Activated CD4-positive, alpha-beta T cell treated with anti-CD3 and anti-CD28 coated beads for 36 hours (primary cell): ENCODE measurements around the gene FOXL2. TPM values are rescaled to one million over a fixed set of nuclear protein-coding genes. Genes with fewer than 3 reads are reported as not detected.

Experiments
- ATAC-seq: fragments of 200-7000 bp; cut with Tn5 transposase; one replicate; pipeline ENCODE4 v1.10.0; 2021; ENCODE audit warnings: mild to moderate bottlenecking, moderate library complexity
- CTCF ChIA-PET: fragments of 350-600 bp; sonication (Branson Sonifier 250); formaldehyde crosslinking; loops from one replicate; lab custom pipeline; 2021; ENCODE audit warnings: antibody characterized with exemption; lab: Charles Lee
- POLR2A ChIA-PET: fragments of 350-600 bp; sonication (Branson Sonifier 250); formaldehyde crosslinking; loops from one replicate; lab custom pipeline; 2021; ENCODE audit warnings: antibody characterized with exemption, inconsistent platforms; lab: Charles Lee
- DNase-seq: peaks from one replicate; pipeline ENCODE4 v3.0.0-alpha.2; 2020
- H3K27ac Mint-ChIP-seq: one replicate; pipeline ENCODE4 v1.8.0; 2021; ENCODE audit warnings: mixed read lengths
- H3K27me3 Mint-ChIP-seq: one replicate; pipeline ENCODE4 v1.8.0; 2021; ENCODE audit warnings: mixed read lengths
- H3K36me3 Mint-ChIP-seq: one replicate; pipeline ENCODE4 v1.8.0; 2021; ENCODE audit warnings: low read depth, mixed read lengths
- H3K4me1 Mint-ChIP-seq: one replicate; pipeline ENCODE4 v1.8.0; 2021; ENCODE audit warnings: mixed read lengths
- H3K4me3 Mint-ChIP-seq: one replicate; pipeline ENCODE4 v1.8.0; 2021; ENCODE audit warnings: mild to moderate bottlenecking, moderate library complexity, mixed read lengths
- H3K9me3 Mint-ChIP-seq: one replicate; pipeline ENCODE4 v1.8.0; 2021; ENCODE audit warnings: low read depth, mixed read lengths
- intact Hi-C, 2 experiments: fragments of 100-400 bp; cut with DNase I in 1 of 2; cut with micrococcal nuclease in 1 of 2; formaldehyde crosslinking; loops; one replicate each; pipeline versions ENCODE4 v1.14.2 to v1.15.1; 2022 to 2024; cut with DNase I, micrococcal nuclease
- total RNA-seq, 2 experiments: library from RNA; stranded (reverse); gene quantifications; one replicate each; pipeline ENCODE4 v1.2.3, GENCODE V29; 2021

Gene FOXL2
- total RNA-seq, 2 experiments from 2014 or later: not detected

DNA sequence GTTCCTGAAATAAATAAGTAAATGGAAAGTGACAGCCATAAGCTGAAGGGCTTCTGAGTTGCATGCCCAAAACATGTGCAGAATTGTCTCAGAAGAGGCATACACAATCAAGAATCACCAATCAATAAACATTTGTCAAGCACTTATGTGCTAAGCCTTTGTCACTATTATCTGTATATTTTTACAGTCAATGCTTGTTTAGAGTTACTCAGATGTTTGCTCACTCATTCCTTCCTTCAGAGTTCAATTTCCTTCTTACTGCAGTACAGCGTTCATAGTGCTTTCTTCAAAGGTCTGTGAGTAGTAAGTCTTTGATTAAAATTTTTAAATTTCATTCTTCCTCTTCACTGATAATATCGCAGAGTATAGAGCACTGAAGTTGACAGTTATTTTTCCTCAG is 17.3 kb upstream of the FOXL2 start:
- DNase-seq: no peak
- H3K4me3 Mint-ChIP-seq: no peak overlapping the region
- H3K9me3 Mint-ChIP-seq: peaks cover 6% of the 10 kb centered on the region
- H3K4me1 Mint-ChIP-seq: peaks cover 12% of the 10 kb centered on the region
- peaks cover 46% of the 10 kb centered on the region for H3K27me3 Mint-ChIP-seq
- CTCF ChIA-PET: no interaction called here
- intact Hi-C loops: no loop called here
- no peak overlapping the region for H3K27ac Mint-ChIP-seq
- ATAC-seq: no peak
- no peaks in the 10 kb centered on the region for H3K36me3 Mint-ChIP-seq
- POLR2A ChIA-PET: no interaction called here

DNA sequence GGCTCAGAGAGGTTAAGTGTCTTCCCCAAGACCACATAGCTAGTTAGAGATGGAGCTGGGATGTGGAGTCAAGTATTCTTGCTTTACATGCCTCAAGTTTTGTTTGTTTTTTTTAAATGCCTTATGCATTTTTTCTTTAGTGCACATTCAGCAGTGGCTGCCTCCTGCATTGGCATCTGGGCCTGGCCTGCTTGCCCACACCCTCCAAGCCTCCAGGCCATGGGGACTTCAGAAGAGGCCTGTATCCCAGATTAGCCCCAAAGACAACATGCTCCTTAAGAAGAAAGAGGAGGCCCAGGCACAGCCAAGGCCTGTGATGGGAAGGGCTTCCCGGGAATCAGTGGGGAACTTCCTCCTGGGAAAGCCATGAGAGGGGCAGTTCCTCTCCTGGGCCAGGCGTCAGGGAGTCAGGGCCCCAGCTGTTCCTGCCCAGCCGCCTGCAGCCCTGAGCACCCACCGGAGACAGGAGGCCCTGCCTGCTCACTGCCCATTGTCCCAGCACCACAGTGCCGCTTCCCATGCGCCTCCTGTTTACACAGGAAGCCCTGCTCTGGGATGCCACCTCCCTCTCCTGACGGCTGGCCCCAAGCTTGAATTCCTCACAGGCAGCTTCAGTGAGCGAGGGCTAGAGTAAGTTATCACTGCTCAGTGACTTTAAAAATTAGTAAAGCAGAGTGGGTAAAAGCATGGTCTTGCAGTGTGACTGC is 16.1 kb upstream of the FOXL2 start:
- H3K27ac Mint-ChIP-seq: no peak overlapping the region
- H3K36me3 Mint-ChIP-seq: no peaks in the 10 kb centered on the region
- no peak for ATAC-seq
- DNase-seq: no peak
- peaks cover 6% of the 10 kb centered on the region for H3K9me3 Mint-ChIP-seq
- ChIA-PET CTCF (interaction anchor here (0.9 kb wide), 1 partner anchor 11 kb away, joined by 3 read pairs; no protein-coding TSS in a partner anchor), POLR2A (no interaction called here)
- peaks cover 51% of the 10 kb centered on the region for H3K27me3 Mint-ChIP-seq
- intact Hi-C loops: no loop called here
- no peak overlapping the region for H3K4me3 Mint-ChIP-seq
- peaks cover 12% of the 10 kb centered on the region for H3K4me1 Mint-ChIP-seq

DNA sequence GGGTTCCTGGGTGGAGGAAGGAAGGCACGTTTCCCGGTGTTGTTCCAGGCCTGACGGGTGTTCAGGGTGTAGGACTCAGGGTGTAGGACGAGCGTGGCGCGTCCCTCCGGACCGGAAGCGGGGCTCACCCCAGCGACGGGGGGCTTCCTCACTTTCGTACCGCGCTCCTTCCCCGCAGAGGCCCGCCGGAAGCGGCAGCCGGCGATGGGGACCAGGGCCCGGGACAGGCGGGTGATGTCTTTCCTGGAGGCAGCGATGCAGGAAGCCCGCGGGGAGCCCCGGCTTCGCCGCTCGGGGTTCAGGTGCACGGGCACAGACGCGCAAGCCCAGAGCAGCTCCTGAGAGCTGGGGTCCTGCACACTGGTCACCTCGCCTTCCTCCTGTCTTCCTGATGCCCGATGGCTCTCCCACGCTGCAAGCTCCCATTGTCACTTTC is 13.5 kb upstream of the FOXL2 start:
- peak; percentile 10 for DNase-seq
- H3K27me3 Mint-ChIP-seq: peaks cover 49% of the 10 kb centered on the region
- ChIA-PET POLR2A (no interaction called here), CTCF (interaction anchor here (1.4 to 2.0 kb wide), 3 partner anchors 8 to 24 kb away, joined by 3 to 11 read pairs (median 5); no protein-coding TSS in a partner anchor)
- H3K4me1 Mint-ChIP-seq: peaks cover 12% of the 10 kb centered on the region
- H3K4me3 Mint-ChIP-seq: no peak overlapping the region
- intact Hi-C loops: no loop called here
- no peak for ATAC-seq
- no peaks in the 10 kb centered on the region for H3K36me3 Mint-ChIP-seq
- no peak overlapping the region for H3K27ac Mint-ChIP-seq
- H3K9me3 Mint-ChIP-seq: peaks cover 6% of the 10 kb centered on the region

DNA sequence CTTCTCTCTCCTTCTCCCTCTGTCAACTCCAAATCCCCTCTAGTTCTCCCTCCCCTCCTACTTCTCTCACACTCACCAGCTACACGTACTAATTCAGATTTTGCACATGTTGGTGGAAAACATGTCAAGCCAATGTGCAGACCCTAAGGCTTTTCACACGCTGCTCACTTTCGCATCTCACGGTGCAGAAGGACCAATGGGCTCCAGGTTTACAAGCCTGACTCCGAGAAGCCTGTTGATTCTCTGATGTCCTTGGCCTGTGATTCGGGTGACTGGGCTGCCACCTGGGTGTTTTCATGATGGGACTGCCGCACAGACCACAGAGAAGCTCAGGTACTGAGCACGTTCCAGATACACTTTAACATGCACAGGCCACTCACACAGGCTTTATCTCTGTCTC is 3.8 kb upstream of the FOXL2 start:
- POLR2A ChIA-PET: no interaction called here
- Mint-ChIP-seq H3K27me3 (peaks cover 56% of the 10 kb centered on the region), H3K4me3 (peak overlapping the region; percentile 3), H3K9me3 (no peaks in the 10 kb centered on the region), H3K27ac (no peak overlapping the region), H3K4me1 (peaks cover 16% of the 10 kb centered on the region), H3K36me3 (no peaks in the 10 kb centered on the region)
- ATAC-seq (no peak), DNase-seq (no peak)
- CTCF ChIA-PET: interaction anchor here (1.1 to 3.6 kb wide), 6 partner anchors 10 to 27 kb away, joined by 3 to 27 read pairs (median 4); no protein-coding TSS in a partner anchor
- intact Hi-C loops: loop anchor here in 1 of 2 experiments (2.0 kb wide), 1 partner anchor 14 kb away; no protein-coding TSS in a partner anchor

DNA sequence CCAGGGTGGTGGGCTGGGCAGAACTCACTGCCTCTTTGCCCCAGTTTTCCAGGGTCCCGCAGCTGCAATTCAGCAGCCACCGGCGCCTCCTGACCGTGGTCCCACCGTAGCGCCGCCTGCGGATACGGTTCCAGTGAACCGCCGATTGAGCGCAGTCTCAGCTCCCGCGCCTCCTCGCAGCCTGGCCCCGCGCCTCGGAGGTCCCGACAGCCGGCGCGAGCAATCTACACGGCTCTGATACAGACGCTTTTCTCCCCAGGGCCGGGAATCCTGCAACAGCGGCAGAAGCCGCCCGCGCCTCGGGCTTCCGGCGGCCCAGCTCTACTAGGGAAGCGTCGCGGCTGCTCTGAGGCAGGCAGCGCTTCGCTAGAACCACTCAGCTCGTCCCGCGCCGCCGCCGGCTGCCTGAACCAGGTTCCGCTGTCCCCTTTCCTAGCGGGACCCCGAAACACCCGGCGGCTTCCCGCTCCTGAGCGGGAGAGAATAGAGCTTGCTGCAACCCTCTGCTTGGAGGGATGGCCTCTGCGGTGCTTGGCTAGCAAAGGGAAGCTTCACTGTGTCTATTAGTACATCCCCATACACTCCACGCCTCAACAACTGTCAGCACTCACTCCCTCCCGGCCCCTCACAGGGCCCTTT is 3.2 kb upstream of the FOXL2 start:
- Mint-ChIP-seq H3K4me1 (peaks cover 19% of the 10 kb centered on the region), H3K4me3 (peak overlapping the region; percentile 3), H3K36me3 (no peaks in the 10 kb centered on the region), H3K27ac (no peak overlapping the region), H3K27me3 (peaks cover 57% of the 10 kb centered on the region), H3K9me3 (no peaks in the 10 kb centered on the region)
- POLR2A ChIA-PET: no interaction called here
- intact Hi-C loops: loop anchor here in 1 of 2 experiments (2.0 kb wide), 1 partner anchor 13 kb away; no protein-coding TSS in a partner anchor
- ATAC-seq: peak; percentile 47
- CTCF ChIA-PET: interaction anchor here (0.6 to 3.6 kb wide), 9 partner anchors 9 to 361 kb away, joined by 3 to 27 read pairs (median 3); no protein-coding TSS in a partner anchor
- peak; percentile 57 for DNase-seq

DNA sequence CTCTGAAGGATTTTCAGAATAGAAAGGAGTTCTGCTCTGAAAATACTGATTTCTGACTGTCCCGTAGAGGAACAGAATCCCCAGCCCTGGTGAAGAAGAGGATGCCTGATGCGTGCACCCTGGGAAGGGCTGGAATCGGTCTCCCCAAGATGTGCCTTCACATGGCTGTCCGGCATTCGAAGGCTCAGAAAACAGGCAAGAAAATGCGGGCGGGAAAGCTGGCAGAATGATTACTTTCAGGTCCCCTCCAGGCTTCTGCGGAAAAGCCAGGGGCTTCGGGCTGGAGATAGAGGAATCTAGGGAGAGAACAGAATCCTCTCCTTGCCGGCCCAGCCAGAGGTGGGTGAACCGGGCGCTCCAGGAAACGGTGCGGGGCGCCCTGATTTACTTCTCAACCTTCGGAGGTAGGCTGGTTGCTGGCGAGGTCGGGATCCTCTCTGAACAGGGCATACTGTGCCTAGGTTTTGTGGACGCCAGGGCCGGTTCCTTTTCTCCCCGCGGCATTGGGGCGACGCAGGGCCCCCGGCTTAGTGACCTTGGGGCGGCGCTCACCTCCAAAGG is 2.6 kb upstream of the FOXL2 start:
- H3K36me3 Mint-ChIP-seq: no peaks in the 10 kb centered on the region
- ChIA-PET CTCF (interaction anchor here (0.6 to 3.6 kb wide), 8 partner anchors 9 to 362 kb away, joined by 3 to 27 read pairs (median 4); no protein-coding TSS in a partner anchor), POLR2A (no interaction called here)
- intact Hi-C loops: loop anchor here in 1 of 2 experiments (2.0 kb wide), 1 partner anchor 13 kb away; no protein-coding TSS in a partner anchor
- no peak overlapping the region for H3K27ac Mint-ChIP-seq
- peaks cover 56% of the 10 kb centered on the region for H3K27me3 Mint-ChIP-seq
- H3K4me3 Mint-ChIP-seq: no peak overlapping the region
- no peaks in the 10 kb centered on the region for H3K9me3 Mint-ChIP-seq
- DNase-seq (peak; percentile 24), ATAC-seq (no peak)
- H3K4me1 Mint-ChIP-seq: peaks cover 23% of the 10 kb centered on the region

DNA sequence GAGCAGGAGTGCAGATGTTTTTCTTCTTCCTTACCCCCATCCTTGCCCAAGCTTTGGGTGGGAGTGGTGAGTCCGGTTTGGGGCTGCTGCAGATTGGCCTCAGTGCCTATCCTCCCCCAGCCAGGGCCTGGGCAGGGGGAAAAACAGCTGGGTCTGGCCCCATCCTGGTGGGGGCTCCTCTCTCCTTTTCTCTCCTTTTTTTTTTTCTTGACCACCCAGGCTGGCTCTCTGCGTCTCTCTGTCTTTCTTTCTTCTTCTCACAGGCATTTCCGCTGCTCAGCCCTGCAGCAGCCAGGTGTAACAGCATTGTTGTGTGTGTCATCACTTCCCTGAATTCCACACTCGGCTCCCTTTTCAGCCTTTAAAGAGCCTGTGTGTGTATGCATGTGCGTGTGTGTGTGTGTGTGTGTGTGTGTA is 2.1 kb upstream of the FOXL2 start:
- no peaks in the 10 kb centered on the region for H3K9me3 Mint-ChIP-seq
- CTCF ChIA-PET: interaction anchor here (0.8 kb wide), 1 partner anchor 362 kb away, joined by 4 read pairs; no protein-coding TSS in a partner anchor
- DNase-seq: no peak
- peaks cover 29% of the 10 kb centered on the region for H3K4me1 Mint-ChIP-seq
- intact Hi-C loops: no loop called here
- H3K27me3 Mint-ChIP-seq: peaks cover 61% of the 10 kb centered on the region
- H3K27ac Mint-ChIP-seq: no peak overlapping the region
- POLR2A ChIA-PET: no interaction called here
- ATAC-seq: no peak
- no peak overlapping the region for H3K4me3 Mint-ChIP-seq
- no peaks in the 10 kb centered on the region for H3K36me3 Mint-ChIP-seq

DNA sequence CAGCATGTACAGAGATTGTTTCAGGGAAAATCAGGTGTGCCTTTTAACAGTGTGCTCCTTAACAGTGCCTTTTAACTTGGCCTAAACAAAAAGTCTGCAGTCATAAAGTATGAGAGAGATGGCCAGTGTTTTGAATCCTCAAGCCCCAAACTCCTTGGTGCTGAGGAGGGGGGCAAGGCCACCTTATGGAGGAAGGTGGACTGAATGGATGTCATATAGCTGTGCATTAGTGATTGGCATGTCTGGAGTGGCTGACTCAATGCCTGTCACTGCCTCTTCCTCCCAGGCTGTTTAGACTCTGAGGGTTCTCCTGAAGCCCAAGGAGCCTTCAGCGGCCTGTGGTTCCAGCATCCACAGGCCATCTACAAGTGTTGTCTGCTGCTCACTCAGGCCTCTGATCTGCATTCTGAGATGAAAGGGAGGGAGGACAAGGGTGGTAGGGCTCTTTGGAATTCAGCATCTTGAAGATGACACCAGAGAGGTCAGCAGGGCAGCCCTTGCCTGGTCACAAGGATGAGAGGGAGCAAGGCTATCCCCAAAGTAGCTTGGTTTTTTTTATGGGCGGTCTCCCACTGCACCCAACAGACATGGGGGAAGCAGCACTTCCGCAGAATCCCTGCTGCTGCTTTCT is 1.5 kb upstream of the FOXL2 start:
- intact Hi-C loops: no loop called here
- no peak for DNase-seq
- CTCF ChIA-PET: interaction anchor here (1.1 kb wide), 1 partner anchor 10 kb away, joined by 3 read pairs; no protein-coding TSS in a partner anchor
- POLR2A ChIA-PET: no interaction called here
- Mint-ChIP-seq H3K9me3 (no peaks in the 10 kb centered on the region), H3K4me1 (peaks cover 33% of the 10 kb centered on the region), H3K4me3 (no peak overlapping the region), H3K27me3 (peaks cover 66% of the 10 kb centered on the region), H3K27ac (no peak overlapping the region), H3K36me3 (no peaks in the 10 kb centered on the region)
- ATAC-seq: no peak

DNA sequence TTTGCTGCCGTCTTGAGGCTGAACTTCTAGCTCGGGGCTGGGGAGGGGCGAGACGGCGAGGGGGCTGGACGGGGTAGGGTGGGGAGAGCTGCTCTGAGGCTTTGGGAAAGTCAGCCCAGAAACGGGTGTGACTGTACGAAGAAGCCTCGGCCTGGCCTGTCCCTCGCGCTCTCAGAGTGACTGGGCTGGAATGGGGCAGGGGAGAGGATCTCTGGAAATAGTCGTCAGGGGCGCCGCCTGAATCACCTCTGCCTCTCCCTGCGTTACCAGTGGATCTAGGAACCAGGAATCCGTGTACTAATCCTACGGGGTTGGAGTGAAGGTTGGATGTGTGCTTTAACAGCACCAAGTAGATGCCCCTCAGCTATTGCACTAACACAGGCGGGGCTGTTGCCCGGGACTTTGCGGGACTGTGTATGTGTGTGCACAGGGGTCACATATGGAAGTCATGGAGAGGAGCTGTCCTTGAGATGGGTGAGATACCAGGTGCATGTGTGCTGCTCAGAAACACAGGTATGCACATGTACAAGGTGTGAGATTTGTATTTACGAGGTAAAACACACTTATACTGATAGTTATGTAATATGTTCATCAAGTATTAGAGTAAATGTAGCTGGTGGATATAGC is 671 bp upstream of the FOXL2 start:
- Mint-ChIP-seq H3K27me3 (peaks cover 68% of the 10 kb centered on the region), H3K27ac (no peak overlapping the region), H3K4me3 (peak overlapping the region; percentile 45), H3K4me1 (peaks cover 33% of the 10 kb centered on the region), H3K36me3 (no peaks in the 10 kb centered on the region), H3K9me3 (no peaks in the 10 kb centered on the region)
- CTCF ChIA-PET: interaction anchor here (0.6 to 1.8 kb wide), 5 partner anchors 9 to 401 kb away, joined by 3 to 7 read pairs (median 3); no protein-coding TSS in a partner anchor
- intact Hi-C loops: no loop called here
- ATAC-seq: no peak
- POLR2A ChIA-PET: no interaction called here
- DNase-seq: peak; percentile 9

DNA sequence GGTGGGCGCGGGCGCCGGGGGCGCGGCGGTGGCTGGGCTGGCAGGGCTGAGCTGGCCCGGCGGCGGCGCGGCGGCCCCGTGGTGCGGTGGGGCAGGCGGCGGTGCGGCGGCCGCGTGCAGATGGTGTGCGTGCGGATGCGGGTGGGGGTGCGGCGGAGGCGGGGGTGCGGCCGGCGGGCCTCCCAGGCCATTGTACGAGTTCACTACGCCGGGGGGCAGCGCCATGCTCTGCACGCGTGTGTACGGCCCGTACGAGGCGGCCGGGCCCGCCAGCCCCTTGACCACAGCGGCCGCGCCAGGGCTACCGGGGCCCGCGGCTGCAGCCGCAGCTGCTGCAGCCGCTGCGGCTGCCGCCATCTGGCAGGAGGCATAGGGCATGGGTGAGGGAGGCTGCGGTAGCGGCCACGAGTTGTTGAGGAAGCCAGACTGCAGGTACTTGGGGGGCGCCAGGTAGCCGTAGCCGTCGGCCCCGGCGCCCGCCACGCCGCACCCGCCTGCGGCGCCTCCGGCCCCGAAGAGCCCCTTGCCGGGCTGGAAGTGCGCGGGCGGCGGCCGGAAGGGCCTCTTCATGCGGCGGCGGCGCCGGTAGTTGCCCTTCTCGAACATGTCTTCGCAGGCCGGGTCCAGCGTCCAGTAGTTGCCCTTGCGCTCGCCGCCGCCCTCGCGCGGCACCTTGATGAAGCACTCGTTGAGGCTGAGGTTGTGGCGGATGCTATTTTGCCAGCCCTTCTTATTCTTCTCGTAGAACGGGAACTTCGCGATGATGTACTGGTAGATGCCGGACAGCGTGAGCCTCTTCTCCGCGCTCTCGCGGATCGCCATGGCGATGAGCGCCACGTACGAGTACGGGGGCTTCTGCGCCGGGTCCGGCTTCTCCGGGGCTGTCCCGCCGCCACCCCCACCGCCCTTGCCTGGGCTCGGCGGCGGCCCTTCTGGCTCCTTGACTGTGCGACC is 951 bp downstream of the FOXL2 start:
- ChIA-PET CTCF (interaction anchor here (0.8 to 2.2 kb wide), 6 partner anchors 10 to 1829 kb away, joined by 3 to 17 read pairs (median 6); no protein-coding TSS in a partner anchor), POLR2A (no interaction called here)
- Mint-ChIP-seq H3K36me3 (no peaks in the 10 kb centered on the region), H3K4me1 (peaks cover 33% of the 10 kb centered on the region), H3K9me3 (no peaks in the 10 kb centered on the region), H3K4me3 (peak overlapping the region; percentile 41), H3K27me3 (peaks cover 72% of the 10 kb centered on the region), H3K27ac (no peak overlapping the region)
- intact Hi-C loops: loop anchor here in 1 of 2 experiments (1.0 kb wide), 1 partner anchor 10 kb away; no protein-coding TSS in a partner anchor
- DNase-seq: peak; percentile 58
- no peak for ATAC-seq
